Naive thymus-derived CD4-positive, alpha-beta T cell (primary cell): Measurements from ENCODE around the gene CLOCK. TPM values are rescaled to one million over a fixed set of nuclear protein-coding genes. Genes with fewer than 3 reads are reported as not detected.

Source experiments
- polyA plus RNA-seq, 2 donors: library from polyadenylated mRNA; unstranded; fragments of 300-500 nt; fragmentation: Illumina TruSeq; gene quantifications; one replicate each; pipeline ENCODE4 v1.2.3, GENCODE V29; 2021
- total RNA-seq, 6 experiments: library from RNA in 5 of 6; stranded (reverse) in 5 of 6; gene quantifications; 1 replicate in 5 of 6; 2 replicates in 1 of 6; pipeline ENCODE4 v1.2.3 and lab custom pipeline; 2021 to 2026

The CLOCK gene
- total and polyA plus RNA-seq, 7 experiments from 2014 or later: 4.6 to 12.6 (median 8.6) TPM

Other genes with a start within 250 kb of the CLOCK start
- gene SRD5A3, start 200.7 kb downstream of the CLOCK start, total RNA-seq: 1 to 10 TPM; 1.9 to 8.5 (median 4.5) TPM
- gene SRD5A3, start 200.7 kb downstream of the CLOCK start, polyA plus RNA-seq: 10 to 100 TPM in 1 of 2 donors, 1 to 10 TPM in 1; 5.0 to 10.6 TPM
- gene TMEM165, start 151.0 kb downstream of the CLOCK start, total RNA-seq: 10 to 100 TPM; 53.1 to 80.9 (median 58.9) TPM
- 10 to 100 TPM; 22.9 to 26.7 TPM for gene TMEM165, start 151.0 kb downstream of the CLOCK start, polyA plus RNA-seq
- not detected for gene PDCL2, start 45.3 kb upstream of the CLOCK start, total RNA-seq
- gene PDCL2, start 45.3 kb upstream of the CLOCK start, polyA plus RNA-seq: not detected
- gene NMU, start 89.4 kb upstream of the CLOCK start, total RNA-seq: not detected
- gene NMU, start 89.4 kb upstream of the CLOCK start, polyA plus RNA-seq: not detected